Natural killer cell (primary cell): ENCODE results near the gene BCAP29. TPM values are rescaled to one million over a fixed set of nuclear protein-coding genes. Genes with fewer than 3 reads are reported as not detected.

ENCODE experiments used
- ATAC-seq, 3 donors: fragments of 150-1000 bp in 2 of 3; fragments of 200-7000 bp in 1 of 3; cut with Tn5 transposase; 1 replicate in 1 of 3; 2 replicates in 2 of 3; pipeline ENCODE4 v1.10.0; 2021; ENCODE audit warnings: mild to moderate bottlenecking in 2 of 3, moderate library complexity in 2 of 3
- DNase-seq, 2 donors: peaks; one replicate each; pipeline versions ENCODE4 v3.0.0 to v3.0.0-alpha.2; 2013 to 2021; ENCODE audit warnings: mixed read lengths in 1 of 2
- H3K27ac ChIP-seq: one replicate; pipeline ENCODE4 v1.5.1; 2013; ENCODE audit warnings: mild to moderate bottlenecking, low read length
- H3K27me3 ChIP-seq: one replicate; pipeline ENCODE4 v1.6.1; 2013; ENCODE audit warnings: low read length; ENCODE audit not compliant: control insufficient read depth, insufficient read depth
- H3K36me3 ChIP-seq: one replicate; pipeline ENCODE4 v1.6.1; 2013; ENCODE audit warnings: low read length; ENCODE audit not compliant: control insufficient read depth, insufficient read depth
- H3K4me1 ChIP-seq: one replicate; pipeline ENCODE4 v1.6.1; 2013; ENCODE audit warnings: low read length; ENCODE audit not compliant: control insufficient read depth, insufficient read depth
- H3K4me3 ChIP-seq: one replicate; pipeline ENCODE4 v1.5.1; 2013; ENCODE audit warnings: low read length
- H3K9me3 ChIP-seq: one replicate; pipeline ENCODE4 v1.6.1; 2013; ENCODE audit warnings: low read length; ENCODE audit not compliant: control insufficient read depth, insufficient read depth
- H3K27ac Mint-ChIP-seq, 2 donors: one replicate each; pipeline ENCODE4 v1.8.0; 2022; ENCODE audit warnings: mild to moderate bottlenecking in 2 of 2, mixed read lengths in 2 of 2, moderate library complexity in 1 of 2
- H3K27me3 Mint-ChIP-seq, 2 donors: one replicate each; pipeline ENCODE4 v1.8.0; 2022; ENCODE audit warnings: low read depth in 2 of 2, mixed read lengths in 2 of 2
- H3K36me3 Mint-ChIP-seq: one replicate; pipeline ENCODE4 v1.8.0; 2022; ENCODE audit warnings: mixed read lengths
- H3K4me1 Mint-ChIP-seq, 2 donors: one replicate each; pipeline ENCODE4 v1.8.0; 2022; ENCODE audit warnings: mixed read lengths in 2 of 2
- H3K4me3 Mint-ChIP-seq: one replicate; pipeline ENCODE4 v1.8.0; 2022; ENCODE audit warnings: mild to moderate bottlenecking, moderate library complexity, mixed read lengths
- H3K9me3 Mint-ChIP-seq, 2 donors: one replicate each; pipeline ENCODE4 v1.8.0; 2022; ENCODE audit warnings: mixed read lengths in 2 of 2
- CTCF ChIP-seq: fragments of 200-600 bp; IDR thresholded peaks from one replicate; pipeline ENCODE4 v1.8.0; 2022; ENCODE audit warnings: antibody characterized with exemption
- WGBS: methylation state at CpG from one replicate; pipeline ENCODE4 v1.1.7; 2013; ENCODE audit warnings: missing lambda C conversion rate; ENCODE audit not compliant: insufficient coverage; 5-methylcytosine and 5-hydroxymethylcytosine counted together
- intact Hi-C: fragments of 100-400 bp; cut with micrococcal nuclease; formaldehyde crosslinking; loops from one replicate; pipeline ENCODE4 v1.14.2; 2022
- total RNA-seq, 4 donors: library from RNA; stranded (reverse); fragments of 120-200 nt in 1 of 4; gene quantifications; one replicate each; pipeline versions ENCODE4 v1.2.3 to v1.2.4, GENCODE V29; 2013 to 2022

Gene BCAP29
- total RNA-seq, 3 donors from 2014 or later (not counting 1 experiment from before 2014, with no cell fraction given) = 22.1 to 33.3 (median 27.1) TPM

- no peak for TF ChIP-seq CTCF
- Histone ChIP-seq H3K4me3 (no peak overlapping the region), H3K9me3 (no peaks in the 10 kb centered on the region), H3K27ac (no peak overlapping the region), H3K4me1 (no peaks in the 10 kb centered on the region), H3K27me3 (no peaks in the 10 kb centered on the region), H3K36me3 (peaks cover 3% of the 10 kb centered on the region)
- intact Hi-C loops = loop anchor here (10.0 kb wide), 1 partner anchor 306 kb away; the partner anchor contains the start of gene DLD
- H3K27ac Mint-ChIP-seq = peak overlapping the region in 1 of 2 donors; percentile 19
- no peak for ATAC-seq
- no peak for DNase-seq
- no peaks in the 10 kb centered on the region for H3K9me3 Mint-ChIP-seq
- no peaks in the 10 kb centered on the region for H3K4me1 Mint-ChIP-seq
- H3K27me3 Mint-ChIP-seq = no peaks in the 10 kb centered on the region
- no peaks in the 10 kb centered on the region for H3K36me3 Mint-ChIP-seq
- H3K4me3 Mint-ChIP-seq = no peak overlapping the region
- WGBS = 92% methylated on average over 5 of the region's 5 CpGs
These were observed 8.6 kb downstream of the BCAP29 start for GRCh38 chr7:107588529-107589130.

- no peak for ATAC-seq
These were observed 11.4 kb downstream of the BCAP29 start for GRCh38 chr7:107591421-107591820.

GRCh38 chr7:107592361-107593024 is 12.4 kb downstream of the BCAP29 start:
- Mint-ChIP-seq H3K9me3 (no peaks in the 10 kb centered on the region), H3K4me1 (no peaks in the 10 kb centered on the region)

More at GRCh38 chr7:107591421-107591820, 11.4 kb downstream of the BCAP29 start:
- no peaks in the 10 kb centered on the region for H3K27me3 Mint-ChIP-seq
- no peaks in the 10 kb centered on the region for H3K4me1 Mint-ChIP-seq
- intact Hi-C loops = no loop called here
- peaks cover 9% of the 10 kb centered on the region for H3K36me3 Mint-ChIP-seq
- H3K36me3 ChIP-seq = peaks cover 8% of the 10 kb centered on the region
- no peak for DNase-seq
- no peak for TF ChIP-seq CTCF
- no peaks in the 10 kb centered on the region for H3K27me3 ChIP-seq
- H3K9me3 ChIP-seq = no peaks in the 10 kb centered on the region
- H3K9me3 Mint-ChIP-seq = no peaks in the 10 kb centered on the region
- no peak overlapping the region for H3K4me3 Mint-ChIP-seq
- H3K27ac Mint-ChIP-seq = no peak overlapping the region
- no peak overlapping the region for H3K27ac ChIP-seq
- H3K4me3 ChIP-seq = no peak overlapping the region
- no peaks in the 10 kb centered on the region for H3K4me1 ChIP-seq
- WGBS = 93% methylated on average over 3 of the region's 3 CpGs

More at GRCh38 chr7:107592361-107593024, 12.4 kb downstream of the BCAP29 start:
- Mint-ChIP-seq H3K4me3 (no peak overlapping the region), H3K27me3 (no peaks in the 10 kb centered on the region), H3K27ac (no peak overlapping the region), H3K36me3 (peaks cover 9% of the 10 kb centered on the region)
- no peak for DNase-seq
- Histone ChIP-seq H3K9me3 (no peaks in the 10 kb centered on the region), H3K4me3 (no peak overlapping the region), H3K27me3 (no peaks in the 10 kb centered on the region), H3K27ac (no peak overlapping the region), H3K4me1 (no peaks in the 10 kb centered on the region), H3K36me3 (peaks cover 8% of the 10 kb centered on the region)
- WGBS = 96% methylated on average over 5 of the region's 5 CpGs
- intact Hi-C loops = no loop called here
- no peak for ATAC-seq
- no peak for TF ChIP-seq CTCF
